Measurements from ENCODE around the gene ZNF587B. TPM values are rescaled to one million over a fixed set of nuclear protein-coding genes. Genes with fewer than 3 reads are reported as not detected.
"Not testable (repeated sequence)": the region's sequence is repeated elsewhere in the genome, so short reads cannot be mapped to it uniquely, and the experiment has no call there.

The ZNF587B gene
- total RNA-seq, 2 experiments from 2014 or later, result 16.2 to 18.4 TPM

- DNase-seq, CTCF ChIA-PET, POLR2A ChIA-PET, H3K27me3 Mint-ChIP-seq, H3K27ac Mint-ChIP-seq, H3K9me3 Mint-ChIP-seq, H3K4me3 Mint-ChIP-seq: not testable (repeated sequence)
- Mint-ChIP-seq H3K36me3 (ENCODE audit: low read depth) (peaks cover 56% of the 10 kb centered on the region), H3K4me1 (peaks cover 43% of the 10 kb centered on the region)
Observed at GRCh38 chr19:57823155-57823554, 6.9 kb upstream of the ZNF587B start.

GRCh38 chr19:57823608-57824007 is 6.5 kb upstream of the ZNF587B start:
- CTCF ChIA-PET, H3K9me3 Mint-ChIP-seq, H3K27ac Mint-ChIP-seq, H3K4me3 Mint-ChIP-seq, POLR2A ChIA-PET, H3K27me3 Mint-ChIP-seq, DNase-seq: not testable (repeated sequence)
- Mint-ChIP-seq H3K36me3 (ENCODE audit: low read depth) (peaks cover 56% of the 10 kb centered on the region), H3K4me1 (peaks cover 39% of the 10 kb centered on the region)

- DNase-seq, result no peak
- ChIA-PET CTCF (no interaction called here), POLR2A (interaction anchor here (0.6 kb wide), 1 partner anchor 304 kb away, joined by 3 read pairs; no protein-coding TSS in a partner anchor)
- Mint-ChIP-seq H3K9me3 (no peaks in the 10 kb centered on the region), H3K4me3 (no peak overlapping the region), H3K4me1 (peaks cover 30% of the 10 kb centered on the region), H3K27me3 (no peaks in the 10 kb centered on the region), H3K36me3 (ENCODE audit: low read depth) (peaks cover 70% of the 10 kb centered on the region), H3K27ac (no peak overlapping the region)
Observed at GRCh38 chr19:57825511-57825910, 4.6 kb upstream of the ZNF587B start.

GRCh38 chr19:57829316-57829715 is 783 bp upstream of the ZNF587B start:
- Mint-ChIP-seq H3K27ac (no peak overlapping the region), H3K9me3 (no peaks in the 10 kb centered on the region), H3K36me3 (ENCODE audit: low read depth) (peaks cover 58% of the 10 kb centered on the region), H3K27me3 (no peaks in the 10 kb centered on the region), H3K4me3 (no peak overlapping the region), H3K4me1 (peaks cover 10% of the 10 kb centered on the region)
- ChIA-PET POLR2A (no interaction called here), CTCF (no interaction called here)
- DNase-seq, result no peak

- CTCF ChIA-PET, result interaction anchor here (0.6 kb wide), 1 partner anchor 653 kb away, joined by 3 read pairs; no protein-coding TSS in a partner anchor
- POLR2A ChIA-PET, result not testable (repeated sequence)
Observed at GRCh38 chr19:57836991-57837390, 6.9 kb downstream of the ZNF587B start.

GRCh38 chr19:57838622-57839191 is 8.6 kb downstream of the ZNF587B start:
- H3K27ac Mint-ChIP-seq, result peak overlapping the region; percentile 68
- POLR2A ChIA-PET, DNase-seq, H3K9me3 Mint-ChIP-seq, CTCF ChIA-PET, H3K4me3 Mint-ChIP-seq, H3K27me3 Mint-ChIP-seq: not testable (repeated sequence)
- peaks cover 52% of the 10 kb centered on the region for H3K36me3 Mint-ChIP-seq (ENCODE audit: low read depth)
- H3K4me1 Mint-ChIP-seq, result peaks cover 16% of the 10 kb centered on the region

More at GRCh38 chr19:57836991-57837390, 6.9 kb downstream of the ZNF587B start:
- H3K4me1 Mint-ChIP-seq, result peaks cover 18% of the 10 kb centered on the region
- DNase-seq, H3K27me3 Mint-ChIP-seq, H3K9me3 Mint-ChIP-seq, H3K27ac Mint-ChIP-seq, H3K4me3 Mint-ChIP-seq: not testable (repeated sequence)
- H3K36me3 Mint-ChIP-seq (ENCODE audit: low read depth), result peaks cover 43% of the 10 kb centered on the region

- Mint-ChIP-seq H3K4me1 (peaks cover 19% of the 10 kb centered on the region), H3K36me3 (ENCODE audit: low read depth) (peaks cover 66% of the 10 kb centered on the region), H3K9me3 (no peaks in the 10 kb centered on the region), H3K4me3 (no peak overlapping the region), H3K27me3 (no peaks in the 10 kb centered on the region), H3K27ac (peak overlapping the region; percentile 25)
- DNase-seq, result no peak
- CTCF ChIA-PET, result no interaction called here
- POLR2A ChIA-PET, result no interaction called here
Observed at GRCh38 chr19:57841122-57841763, 11.1 kb downstream of the ZNF587B start.

- H3K9me3 Mint-ChIP-seq, CTCF ChIA-PET, H3K27me3 Mint-ChIP-seq, H3K27ac Mint-ChIP-seq, H3K4me3 Mint-ChIP-seq, POLR2A ChIA-PET, DNase-seq: not testable (repeated sequence)
- Mint-ChIP-seq H3K4me1 (peaks cover 33% of the 10 kb centered on the region), H3K36me3 (ENCODE audit: low read depth) (peaks cover 62% of the 10 kb centered on the region)
Observed at GRCh38 chr19:57847164-57847563, 17.1 kb downstream of the ZNF587B start.

- DNase-seq, POLR2A ChIA-PET, H3K27me3 Mint-ChIP-seq: not testable (repeated sequence)
- Mint-ChIP-seq H3K27ac (peak overlapping the region; percentile 89), H3K4me1 (peaks cover 35% of the 10 kb centered on the region), H3K36me3 (ENCODE audit: low read depth) (peaks cover 66% of the 10 kb centered on the region), H3K9me3 (peaks cover 11% of the 10 kb centered on the region), H3K4me3 (peak overlapping the region; percentile 84)
- CTCF ChIA-PET, result interaction anchor here (1.4 kb wide), 1 partner anchor 30 kb away, joined by 6 read pairs; no protein-coding TSS in a partner anchor
Observed at GRCh38 chr19:57849162-57849665, 19.1 kb downstream of the ZNF587B start.

GRCh38 chr19:57849666-57850473 is 19.8 kb downstream of the ZNF587B start, which contains the start of gene ZNF587:
TSS of gene ZNF587 (plus strand) at chr19:57849859. CDS start at chr19:57850039, 180 bp downstream.
- ChIA-PET POLR2A (interaction anchor here (0.6 kb wide), 1 partner anchor 31 kb away, joined by 9 read pairs; no protein-coding TSS in a partner anchor), CTCF (interaction anchor here (1.4 kb wide), 1 partner anchor 30 kb away, joined by 6 read pairs; no protein-coding TSS in a partner anchor)
- DNase-seq, result peak; percentile 88
- peaks cover 35% of the 10 kb centered on the region for H3K4me1 Mint-ChIP-seq
- peaks cover 11% of the 10 kb centered on the region for H3K9me3 Mint-ChIP-seq
- peak within 1 kb of the TSS; percentile 84 for H3K4me3 Mint-ChIP-seq
- not testable (repeated sequence) for H3K27me3 Mint-ChIP-seq
- H3K27ac Mint-ChIP-seq, result peak within 1 kb of the TSS; percentile 89
- peaks cover 66% of the 10 kb centered on the region for H3K36me3 Mint-ChIP-seq (ENCODE audit: low read depth)

GRCh38 chr19:57850553-57851017 is 20.5 kb downstream of the ZNF587B start:
- H3K36me3 Mint-ChIP-seq (ENCODE audit: low read depth), result peaks cover 66% of the 10 kb centered on the region
- H3K4me1 Mint-ChIP-seq, result peaks cover 35% of the 10 kb centered on the region
- H3K4me3 Mint-ChIP-seq, result peak overlapping the region; percentile 84
- H3K27me3 Mint-ChIP-seq, result no peaks in the 10 kb centered on the region
- CTCF ChIA-PET, result no interaction called here
- POLR2A ChIA-PET, result interaction anchor here (0.6 kb wide), 1 partner anchor 31 kb away, joined by 9 read pairs; no protein-coding TSS in a partner anchor
- DNase-seq, result no peak
- peak overlapping the region; percentile 89 for H3K27ac Mint-ChIP-seq
- peaks cover 12% of the 10 kb centered on the region for H3K9me3 Mint-ChIP-seq

GRCh38 chr19:57851812-57852603 is 21.9 kb downstream of the ZNF587B start:
- H3K27me3 Mint-ChIP-seq, DNase-seq, H3K27ac Mint-ChIP-seq, H3K4me3 Mint-ChIP-seq, POLR2A ChIA-PET: not testable (repeated sequence)
- Mint-ChIP-seq H3K4me1 (peaks cover 30% of the 10 kb centered on the region), H3K9me3 (peaks cover 14% of the 10 kb centered on the region), H3K36me3 (ENCODE audit: low read depth) (peaks cover 74% of the 10 kb centered on the region)
- CTCF ChIA-PET, result interaction anchor here (0.6 kb wide), 1 partner anchor 1714 kb away, joined by 3 read pairs; no protein-coding TSS in a partner anchor
